Measurements from ENCODE around the gene ANO9. TPM values are rescaled to one million over a fixed set of nuclear protein-coding genes. Genes with fewer than 3 reads are reported as not detected.

The ANO9 gene
- total and polyA plus RNA-seq, 8 donors: 5.7 to 208 (median 31.6) TPM

- intact Hi-C loops (cut with DNase I; ENCODE audit: low total_unique reads): no loop called here
- H3K27ac ChIP-seq: peak overlapping the region in 2 of 5 donors; percentile 72 to 80
- DNase-seq: no peak
Measured at GRCh38 chr11:468036-468435, 26.2 kb upstream of the ANO9 start.

GRCh38 chr11:465896-466530 lies 24.2 kb upstream of the ANO9 start:
- peaks cover 3 to 35% (median 32%) of the 10 kb centered on the region in 4 donors for H3K36me3 ChIP-seq
- H3K27me3 ChIP-seq: no peaks in the 10 kb centered on the region
- H3K9me3 ChIP-seq: no peaks in the 10 kb centered on the region
- H3K27ac ChIP-seq: no peak overlapping the region
- no peak overlapping the region for H3K4me3 ChIP-seq
- no peak for DNase-seq
- intact Hi-C loops (cut with DNase I; ENCODE audit: low total_unique reads): no loop called here
- H3K4me1 ChIP-seq: peaks cover 13 to 24% (median 16%) of the 10 kb centered on the region in 4 donors
- 76 to 84% (median 78%) methylated on average over 9 of the region's 9 CpGs for WGBS, 5 donors
- TF ChIP-seq, protein P1, sequence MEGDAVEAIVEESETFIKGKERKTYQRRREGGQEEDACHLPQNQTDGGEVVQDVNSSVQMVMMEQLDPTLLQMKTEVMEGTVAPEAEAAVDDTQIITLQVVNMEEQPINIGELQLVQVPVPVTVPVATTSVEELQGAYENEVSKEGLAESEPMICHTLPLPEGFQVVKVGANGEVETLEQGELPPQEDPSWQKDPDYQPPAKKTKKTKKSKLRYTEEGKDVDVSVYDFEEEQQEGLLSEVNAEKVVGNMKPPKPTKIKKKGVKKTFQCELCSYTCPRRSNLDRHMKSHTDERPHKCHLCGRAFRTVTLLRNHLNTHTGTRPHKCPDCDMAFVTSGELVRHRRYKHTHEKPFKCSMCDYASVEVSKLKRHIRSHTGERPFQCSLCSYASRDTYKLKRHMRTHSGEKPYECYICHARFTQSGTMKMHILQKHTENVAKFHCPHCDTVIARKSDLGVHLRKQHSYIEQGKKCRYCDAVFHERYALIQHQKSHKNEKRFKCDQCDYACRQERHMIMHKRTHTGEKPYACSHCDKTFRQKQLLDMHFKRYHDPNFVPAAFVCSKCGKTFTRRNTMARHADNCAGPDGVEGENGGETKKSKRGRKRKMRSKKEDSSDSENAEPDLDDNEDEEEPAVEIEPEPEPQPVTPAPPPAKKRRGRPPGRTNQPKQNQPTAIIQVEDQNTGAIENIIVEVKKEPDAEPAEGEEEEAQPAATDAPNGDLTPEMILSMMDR (IDR thresholded peaks at IDR 0.05): no peak
- TF ChIP-seq POLR2AphosphoS5 (IDR thresholded peaks at IDR 0.05): no peak
- no peak for TF ChIP-seq EP300 (IDR thresholded peaks at IDR 0.05)
- TF ChIP-seq POLR2A (IDR thresholded peaks at IDR 0.05): no peak

More at GRCh38 chr11:468036-468435, 26.2 kb upstream of the ANO9 start:
- TF ChIP-seq POLR2AphosphoS5 (IDR thresholded peaks at IDR 0.05): no peak
- TF ChIP-seq, protein P1 (IDR thresholded peaks at IDR 0.05): no peak
- no peak for TF ChIP-seq EP300 (IDR thresholded peaks at IDR 0.05)
- no peak for TF ChIP-seq POLR2A (IDR thresholded peaks at IDR 0.05)
- H3K4me3 ChIP-seq: no peak overlapping the region
- no peaks in the 10 kb centered on the region for H3K27me3 ChIP-seq
- peaks cover 0 to 15% (median 14%) of the 10 kb centered on the region in 4 donors for H3K36me3 ChIP-seq
- H3K4me1 ChIP-seq: peaks cover 13 to 24% (median 16%) of the 10 kb centered on the region in 4 donors
- H3K9me3 ChIP-seq: no peaks in the 10 kb centered on the region
- 74 to 86% (median 81%) methylated on average over 12 of the region's 12 CpGs for WGBS, 5 donors

DNA sequence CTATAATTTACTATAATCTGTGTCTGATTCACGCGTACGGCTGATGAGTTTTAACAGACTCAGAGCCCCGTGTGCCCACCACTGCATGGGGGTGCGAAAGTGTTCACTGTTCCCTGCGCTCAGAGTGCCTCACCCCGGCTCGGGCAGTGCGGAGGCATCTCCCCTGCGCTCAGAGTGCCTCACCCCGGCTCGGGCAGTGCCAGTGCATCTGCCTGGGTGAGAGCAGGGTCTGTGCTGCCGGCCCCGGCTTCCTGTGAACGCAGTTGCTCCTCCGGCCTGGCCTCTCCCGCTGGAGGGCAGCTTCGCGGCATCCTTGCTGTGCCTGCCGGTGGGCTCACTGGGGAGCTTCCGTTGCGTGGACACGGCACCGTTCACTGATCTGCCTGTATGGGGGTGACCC lies 22.5 kb upstream of the ANO9 start:
- Histone ChIP-seq H3K4me1 (peaks cover 0 to 10% (median 2%) of the 10 kb centered on the region in 4 donors), H3K4me3 (no peak overlapping the region), H3K9me3 (no peaks in the 10 kb centered on the region), H3K27ac (no peak overlapping the region), H3K27me3 (no peaks in the 10 kb centered on the region), H3K36me3 (peaks cover 8 to 52% (median 45%) of the 10 kb centered on the region in 4 donors)
- 93 to 97% (median 96%) methylated on average over 22 to 24 of the region's 24 CpGs for WGBS, 5 donors
- no peak for TF ChIP-seq POLR2A (IDR thresholded peaks at IDR 0.05)
- TF ChIP-seq POLR2AphosphoS5 (IDR thresholded peaks at IDR 0.05): no peak
- TF ChIP-seq, protein P1 (IDR thresholded peaks at IDR 0.05): no peak
- no peak for TF ChIP-seq EP300 (IDR thresholded peaks at IDR 0.05)
- no peak for DNase-seq
- intact Hi-C loops (cut with DNase I; ENCODE audit: low total_unique reads): no loop called here

- peaks cover 8 to 53% (median 46%) of the 10 kb centered on the region in 4 donors for H3K36me3 ChIP-seq
- H3K27ac ChIP-seq: no peak overlapping the region
- H3K4me3 ChIP-seq: no peak overlapping the region
- no peaks in the 10 kb centered on the region for H3K27me3 ChIP-seq
- WGBS, 5 donors: 92 to 98% (median 97%) methylated on average over 14 to 16 of the region's 16 CpGs
- intact Hi-C loops (cut with DNase I; ENCODE audit: low total_unique reads): no loop called here
- no peak for DNase-seq
- H3K4me1 ChIP-seq: no peaks in the 10 kb centered on the region
- TF ChIP-seq POLR2A (IDR thresholded peaks at IDR 0.05) (no peak), POLR2AphosphoS5 (IDR thresholded peaks at IDR 0.05) (no peak), EP300 (IDR thresholded peaks at IDR 0.05) (no peak)
- TF ChIP-seq, protein P1 (IDR thresholded peaks at IDR 0.05): no peak
- no peaks in the 10 kb centered on the region for H3K9me3 ChIP-seq
Measured at GRCh38 chr11:462107-462890, 20.5 kb upstream of the ANO9 start.

Measured in stomach (tissue), 9 donors.